HepG2 (cell line): Measurements from ENCODE around the gene TTC39C. TPM values are rescaled to one million over a fixed set of nuclear protein-coding genes. Genes with fewer than 3 reads are reported as not detected.

Source experiments
- MBNL3 ChIP-seq: fragments of 250-450 bp; sonication (Bioruptor Pico); conservative IDR thresholded peaks from 2 replicates; pipeline ENCODE4 v1.8.0; 2022; ENCODE audit warnings: mild to moderate bottlenecking, inconsistent platforms
- MNT ChIP-seq: fragments of 450-650 bp; IDR thresholded peaks from 2 replicates; pipeline ENCODE4 v1.6.1; 2016
- RBM22 ChIP-seq: fragments of 200-400 bp; formaldehyde crosslinking; optimal IDR thresholded peaks from 2 replicates; pipeline ENCODE3; 2017; ENCODE audit warnings: mild to moderate bottlenecking, low read length, moderate library complexity
- SMARCE1 ChIP-seq: fragments of 450-650 bp; IDR thresholded peaks from 2 replicates; pipeline ENCODE4 v1.6.1; 2017; ENCODE audit warnings: borderline replicate concordance
- THAP8 ChIP-seq: sonication (generic); formaldehyde crosslinking; IDR thresholded peaks from 2 replicates; pipeline ENCODE4 v1.5.1; 2020; ENCODE audit warnings: missing genetic modification reagents, mild to moderate bottlenecking, borderline replicate concordance
- ZFP36L1 ChIP-seq: sonication (generic); formaldehyde crosslinking; IDR thresholded peaks from 2 replicates; pipeline ENCODE4 v1.8.0; 2022; ENCODE audit warnings: mild to moderate bottlenecking, missing genetic modification reagents, moderate library complexity
- ZFY ChIP-seq: sonication (generic); formaldehyde crosslinking; IDR thresholded peaks from 2 replicates; pipeline ENCODE4 v1.4.0; 2020; ENCODE audit warnings: missing genetic modification reagents
- ZNF280B ChIP-seq: sonication (generic); formaldehyde crosslinking; IDR thresholded peaks from 2 replicates; pipeline ENCODE4 v1.5.0; 2020; ENCODE audit warnings: missing genetic modification reagents, mild to moderate bottlenecking, borderline replicate concordance
- ZNF407 ChIP-seq: sonication (generic); formaldehyde crosslinking; IDR thresholded peaks from one replicate; pipeline ENCODE4 v1.5.1; 2020; ENCODE audit warnings: mild to moderate bottlenecking, missing genetic modification reagents; ENCODE audit errors: not compliant biosample characterization
- ZNF543 ChIP-seq: sonication (generic); formaldehyde crosslinking; IDR thresholded peaks from 2 replicates; pipeline ENCODE4 v1.4.0; 2020; ENCODE audit warnings: mild to moderate bottlenecking, missing genetic modification reagents
- ZNF772 ChIP-seq: sonication (generic); formaldehyde crosslinking; IDR thresholded peaks from 2 replicates; pipeline ENCODE4 v1.5.0; 2020; ENCODE audit warnings: mild to moderate bottlenecking, missing genetic modification reagents
- ZNF883 ChIP-seq: sonication (generic); formaldehyde crosslinking; IDR thresholded peaks from 2 replicates; pipeline ENCODE4 v1.5.1; 2020; ENCODE audit warnings: mild to moderate bottlenecking, missing genetic modification reagents; ENCODE audit errors: not compliant biosample characterization
- polyA plus RNA-seq, 8 experiments: library from polyadenylated mRNA; depleted of rRNA in 3 of 8; stranded (reverse) in 7 of 8; unstranded in 1 of 8; fragments of >200 nt; fragmentation: Illumina TruSeq in 4 of 8; extraction: Trizol in 4 of 8; gene quantifications; 2 replicates each; pipeline versions ENCODE4 v1.2.1 to v1.2.3, GENCODE V29; 2011 to 2016; ENCODE audit warnings: low read depth in 4 of 8, missing spikeins in 1 of 8, mixed read lengths in 1 of 8; ENCODE audit not compliant: insufficient read depth in 1 of 8
- total RNA-seq, 5 experiments: library from RNA; depleted of rRNA; stranded (reverse); fragments of >200 nt; fragmentation: Illumina TruSeq; extraction: Trizol; gene quantifications; 2 replicates each; pipeline ENCODE4 v1.2.3, GENCODE V29; 2016; ENCODE audit warnings: low read depth in 1 of 5

The TTC39C gene
- total and polyA plus RNA-seq, 2 of the 13 experiments (the other 11 are each of a cell fraction or from before 2014, with no cell fraction given): 19.1 to 25.9 TPM

- TF ChIP-seq ZNF407: peak; percentile 27
- TF ChIP-seq MBNL3: no peak
- TF ChIP-seq ZNF280B (CRISPR knock-in tag): no peak
- TF ChIP-seq ZFP36L1: 0 out of 2 replicates have a peak, but pooled peaks have one; percentile 27
- no peak for TF ChIP-seq ZNF772 (CRISPR knock-in tag)
- TF ChIP-seq ZFY (CRISPR knock-in tag): no peak; the same call in 1 of the 2 replicates
- no peak for TF ChIP-seq RBM22
- TF ChIP-seq ZNF543 (CRISPR knock-in tag): no peak
- peak; percentile 20 for TF ChIP-seq ZNF883 (CRISPR knock-in tag)
- peak; percentile 24; the same call in 1 of the 2 replicates for TF ChIP-seq MNT
- TF ChIP-seq SMARCE1: no peak
- no peak for TF ChIP-seq THAP8
Measured at GRCh38 chr18:24112874-24113615, 98.5 kb downstream of the TTC39C start (continued).
